ENCODE results near the gene FLNC.

The FLNC gene

GRCh38 chr7:128867842-128868623, 37.8 kb downstream of the FLNC start:
- DNase-seq (ENCODE audit: extremely low spot score): no peak
- POLR2A ChIA-PET: no interaction called here
- CTCF ChIA-PET: interaction anchor here (1.3 to 2.2 kb wide), 2 partner anchors 14 to 16 kb away, joined by 3 to 11 read pairs; no protein-coding TSS in a partner anchor
- no peak for TF ChIP-seq ELF4 (IDR thresholded peaks at IDR 0.05)
- peak; percentile 90 for TF ChIP-seq PKNOX1 (IDR thresholded peaks at IDR 0.05)

- ChIA-PET CTCF (interaction anchor here (2.2 kb wide), 1 partner anchor 15 kb away, joined by 11 read pairs; no protein-coding TSS in a partner anchor), POLR2A (no interaction called here)
- no peak for DNase-seq (ENCODE audit: extremely low spot score)
- TF ChIP-seq SUZ12 (IDR thresholded peaks at IDR 0.05): no peak
- no peak for TF ChIP-seq SP1 (IDR thresholded peaks at IDR 0.05)
- TF ChIP-seq CTBP1 (IDR thresholded peaks at IDR 0.05; ENCODE audit: borderline replicate concordance): no peak
- TF ChIP-seq BHLHE40 (IDR thresholded peaks at IDR 0.05; ENCODE audit: borderline replicate concordance): no peak
- TF ChIP-seq PKNOX1 (IDR thresholded peaks at IDR 0.05): no peak
- TF ChIP-seq NFRKB (IDR thresholded peaks at IDR 0.05): no peak
- TF ChIP-seq FOXA1 (IDR thresholded peaks at IDR 0.05): no peak
- TF ChIP-seq L3MBTL2 (conservative IDR thresholded peaks at IDR 0.05): no peak
- no peak for TF ChIP-seq FOXK2 (IDR thresholded peaks at IDR 0.05)
- TF ChIP-seq FOXM1 (IDR thresholded peaks at IDR 0.05; ENCODE audit: borderline replicate concordance): no peak
- TF ChIP-seq ARNT (IDR thresholded peaks at IDR 0.05): no peak
- TF ChIP-seq TARDBP (IDR thresholded peaks at IDR 0.05): no peak
- TF ChIP-seq LEF1 (IDR thresholded peaks at IDR 0.05; ENCODE audit: borderline replicate concordance): no peak
- TF ChIP-seq ELF4 (IDR thresholded peaks at IDR 0.05): no peak
- TF ChIP-seq HDGF (IDR thresholded peaks at IDR 0.05; ENCODE audit: borderline replicate concordance): no peak
- TF ChIP-seq ZNF384 (IDR thresholded peaks at IDR 0.05): no peak
Measured at GRCh38 chr7:128868624-128869137, 38.5 kb downstream of the FLNC start.

- POLR2A ChIA-PET: interaction anchor here (0.9 kb wide), 1 partner anchor 10 kb away, joined by 3 read pairs; no protein-coding TSS in a partner anchor
- DNase-seq (ENCODE audit: extremely low spot score): peak; percentile 64
Measured at GRCh38 chr7:128869138-128869943, 39.1 kb downstream of the FLNC start.

GRCh38 chr7:128869944-128870285, 39.7 kb downstream of the FLNC start:
- no peak for DNase-seq (ENCODE audit: extremely low spot score)
- ChIA-PET POLR2A (interaction anchor here (0.9 kb wide), 1 partner anchor 10 kb away, joined by 3 read pairs; no protein-coding TSS in a partner anchor), CTCF (no interaction called here)
- TF ChIP-seq TARDBP (IDR thresholded peaks at IDR 0.05) (no peak), PKNOX1 (IDR thresholded peaks at IDR 0.05) (no peak), FOXK2 (IDR thresholded peaks at IDR 0.05) (no peak)

More at GRCh38 chr7:128869138-128869943, 39.1 kb downstream of the FLNC start:
- TF ChIP-seq ZNF384 (IDR thresholded peaks at IDR 0.05): no peak
- 0 out of 2 replicates have a peak, but pooled peaks have one; percentile 21 for TF ChIP-seq LEF1 (IDR thresholded peaks at IDR 0.05; ENCODE audit: borderline replicate concordance)
- no peak for TF ChIP-seq CTBP1 (IDR thresholded peaks at IDR 0.05; ENCODE audit: borderline replicate concordance)
- no peak for TF ChIP-seq PKNOX1 (IDR thresholded peaks at IDR 0.05)
- TF ChIP-seq HDGF (IDR thresholded peaks at IDR 0.05; ENCODE audit: borderline replicate concordance): no peak
- no peak for TF ChIP-seq FOXA1 (IDR thresholded peaks at IDR 0.05)
- CTCF ChIA-PET: interaction anchor here (0.6 kb wide), 1 partner anchor 80 kb away, joined by 3 read pairs; no protein-coding TSS in a partner anchor

GRCh38 chr7:128871050-128871449, 40.8 kb downstream of the FLNC start:
- POLR2A ChIA-PET: no interaction called here
- DNase-seq (ENCODE audit: extremely low spot score): no peak
- CTCF ChIA-PET: no interaction called here
- TF ChIP-seq FOXK2 (IDR thresholded peaks at IDR 0.05) (no peak), SUZ12 (IDR thresholded peaks at IDR 0.05) (no peak), SP1 (IDR thresholded peaks at IDR 0.05) (no peak), PKNOX1 (IDR thresholded peaks at IDR 0.05) (no peak), LEF1 (IDR thresholded peaks at IDR 0.05; ENCODE audit: borderline replicate concordance) (no peak), NFRKB (IDR thresholded peaks at IDR 0.05) (no peak), FOXA1 (IDR thresholded peaks at IDR 0.05) (no peak), HDGF (IDR thresholded peaks at IDR 0.05; ENCODE audit: borderline replicate concordance) (no peak), L3MBTL2 (conservative IDR thresholded peaks at IDR 0.05) (no peak), ARNT (IDR thresholded peaks at IDR 0.05) (no peak), ZNF384 (IDR thresholded peaks at IDR 0.05) (no peak), ELF4 (IDR thresholded peaks at IDR 0.05) (no peak), BHLHE40 (IDR thresholded peaks at IDR 0.05; ENCODE audit: borderline replicate concordance) (no peak)
